PFSK-1 (cell line): ENCODE results near the gene RAB6A.
A peak's percentile ranks its signal among the peaks of the same experiment; 100 is the strongest.

Experiments
- FOXP2 ChIP-seq: optimal IDR thresholded peaks from 2 replicates; pipeline ENCODE3; 2011; ENCODE audit warnings: borderline replicate concordance, control low read depth, inconsistent platforms; ENCODE audit not compliant: insufficient read depth; ENCODE audit errors: extremely low read length, extremely low read depth
- POLR2AphosphoS5 ChIP-seq: IDR thresholded peaks from 2 replicates; pipeline ENCODE4 v1.6.1; 2012; ENCODE audit warnings: low read depth, mild to moderate bottlenecking, control low read depth, low read length, moderate library complexity
- SIN3A ChIP-seq: IDR thresholded peaks from 2 replicates; pipeline ENCODE4 v1.6.1; 2012; ENCODE audit warnings: mild to moderate bottlenecking, low read length, moderate library complexity, borderline replicate concordance; ENCODE audit not compliant: insufficient read depth
- TAF1 ChIP-seq: IDR thresholded peaks from 2 replicates; pipeline ENCODE4 v1.6.1; 2012; ENCODE audit warnings: low read length, control low read depth, borderline replicate concordance; ENCODE audit not compliant: insufficient read depth
- TF ChIP-seq, protein P1 (sequence below), 2 experiments: IDR thresholded peaks; 2 replicates each; pipeline versions ENCODE4 v1.6.1 to v1.8.0; 2011 to 2012; ENCODE audit warnings: low read depth in 2 of 2, low read length in 2 of 2, control low read depth in 1 of 2, inconsistent platforms in 1 of 2, mild to moderate bottlenecking in 1 of 2, moderate library complexity in 1 of 2; ENCODE audit not compliant: insufficient read depth in 1 of 2

RAB6A gene

DNA sequence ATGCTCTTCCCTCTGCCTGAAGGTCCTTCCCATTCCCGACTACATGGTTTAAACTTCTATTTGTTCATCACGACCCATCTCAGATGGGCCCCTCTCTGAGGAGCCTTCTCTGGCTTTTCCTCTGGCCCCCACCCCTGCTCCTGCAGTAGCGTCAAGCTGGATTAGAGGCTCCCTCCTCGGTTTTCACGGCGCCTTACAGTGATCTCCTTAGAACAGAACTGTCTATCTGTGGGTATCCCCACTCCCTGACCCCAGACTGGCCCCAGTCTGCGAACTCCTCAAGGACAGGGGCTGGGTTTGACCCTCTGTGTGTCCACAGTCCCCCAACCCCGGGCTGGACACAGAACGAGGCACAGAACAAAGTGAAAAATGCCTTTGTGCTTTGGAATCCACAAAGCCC is 111.7 kb downstream of the RAB6A start:
- TF ChIP-seq FOXP2 (no peak), SIN3A (no peak), TAF1 (no peak)
- TF ChIP-seq, protein P1, sequence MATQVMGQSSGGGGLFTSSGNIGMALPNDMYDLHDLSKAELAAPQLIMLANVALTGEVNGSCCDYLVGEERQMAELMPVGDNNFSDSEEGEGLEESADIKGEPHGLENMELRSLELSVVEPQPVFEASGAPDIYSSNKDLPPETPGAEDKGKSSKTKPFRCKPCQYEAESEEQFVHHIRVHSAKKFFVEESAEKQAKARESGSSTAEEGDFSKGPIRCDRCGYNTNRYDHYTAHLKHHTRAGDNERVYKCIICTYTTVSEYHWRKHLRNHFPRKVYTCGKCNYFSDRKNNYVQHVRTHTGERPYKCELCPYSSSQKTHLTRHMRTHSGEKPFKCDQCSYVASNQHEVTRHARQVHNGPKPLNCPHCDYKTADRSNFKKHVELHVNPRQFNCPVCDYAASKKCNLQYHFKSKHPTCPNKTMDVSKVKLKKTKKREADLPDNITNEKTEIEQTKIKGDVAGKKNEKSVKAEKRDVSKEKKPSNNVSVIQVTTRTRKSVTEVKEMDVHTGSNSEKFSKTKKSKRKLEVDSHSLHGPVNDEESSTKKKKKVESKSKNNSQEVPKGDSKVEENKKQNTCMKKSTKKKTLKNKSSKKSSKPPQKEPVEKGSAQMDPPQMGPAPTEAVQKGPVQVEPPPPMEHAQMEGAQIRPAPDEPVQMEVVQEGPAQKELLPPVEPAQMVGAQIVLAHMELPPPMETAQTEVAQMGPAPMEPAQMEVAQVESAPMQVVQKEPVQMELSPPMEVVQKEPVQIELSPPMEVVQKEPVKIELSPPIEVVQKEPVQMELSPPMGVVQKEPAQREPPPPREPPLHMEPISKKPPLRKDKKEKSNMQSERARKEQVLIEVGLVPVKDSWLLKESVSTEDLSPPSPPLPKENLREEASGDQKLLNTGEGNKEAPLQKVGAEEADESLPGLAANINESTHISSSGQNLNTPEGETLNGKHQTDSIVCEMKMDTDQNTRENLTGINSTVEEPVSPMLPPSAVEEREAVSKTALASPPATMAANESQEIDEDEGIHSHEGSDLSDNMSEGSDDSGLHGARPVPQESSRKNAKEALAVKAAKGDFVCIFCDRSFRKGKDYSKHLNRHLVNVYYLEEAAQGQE (IDR thresholded peaks at IDR 0.05; ENCODE audit: insufficient read depth in 1 of 2, low read depth in 2 of 2, low read length in 2 of 2): no peak

DNA sequence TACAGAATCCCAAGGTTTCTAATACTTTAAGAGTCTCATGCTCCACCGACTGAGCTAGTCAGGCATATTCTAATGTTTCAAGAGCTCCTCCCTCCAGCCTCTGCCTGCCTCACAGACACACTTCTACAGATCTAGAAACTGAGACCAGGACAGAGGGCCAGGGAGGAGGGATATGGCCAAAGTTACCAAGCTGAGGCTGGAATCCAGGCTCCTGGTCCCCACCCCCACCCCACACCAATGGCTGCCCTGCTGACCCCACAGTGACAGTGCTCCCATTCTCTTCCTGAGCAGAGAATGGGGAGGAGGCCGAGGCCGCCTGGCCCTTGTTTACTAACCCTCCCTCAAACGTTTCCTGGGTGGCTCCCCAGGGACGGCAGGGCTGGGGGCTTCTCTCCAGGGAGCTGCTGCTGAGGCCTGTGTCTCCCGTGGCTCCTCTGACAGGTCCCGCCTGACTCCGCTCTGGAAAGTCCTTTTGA is 112.3 kb downstream of the RAB6A start:
- TF ChIP-seq TAF1 (no peak), POLR2AphosphoS5 (no peak), SIN3A (no peak), FOXP2 (no peak)
- TF ChIP-seq, protein P1 (IDR thresholded peaks at IDR 0.05; ENCODE audit: insufficient read depth in 1 of 2, low read depth in 2 of 2, low read length in 2 of 2): no peak

DNA sequence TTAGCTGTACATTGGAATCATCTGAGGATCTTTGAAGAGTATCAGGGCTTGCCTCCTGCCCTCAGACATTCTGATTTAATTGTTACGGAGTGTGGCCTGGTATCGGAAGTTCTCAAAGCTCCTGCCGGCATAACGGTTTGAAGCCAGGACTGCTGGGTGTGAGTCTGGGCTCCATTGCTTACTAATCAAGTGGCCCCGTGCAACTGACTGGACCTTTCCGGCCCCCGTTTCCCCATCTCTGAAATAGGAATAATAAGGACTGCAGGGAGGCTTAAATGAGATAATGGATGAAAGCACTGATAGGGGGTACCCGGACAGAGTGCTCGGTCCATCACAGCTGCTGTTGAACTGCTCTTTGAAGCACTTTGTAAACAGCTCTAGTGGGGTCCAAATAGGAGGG is 112.8 kb downstream of the RAB6A start:
- TF ChIP-seq POLR2AphosphoS5 (no peak), FOXP2 (no peak), SIN3A (no peak), TAF1 (no peak)
- TF ChIP-seq, protein P1 (IDR thresholded peaks at IDR 0.05; ENCODE audit: insufficient read depth in 1 of 2, low read depth in 2 of 2, low read length in 2 of 2): no peak

DNA sequence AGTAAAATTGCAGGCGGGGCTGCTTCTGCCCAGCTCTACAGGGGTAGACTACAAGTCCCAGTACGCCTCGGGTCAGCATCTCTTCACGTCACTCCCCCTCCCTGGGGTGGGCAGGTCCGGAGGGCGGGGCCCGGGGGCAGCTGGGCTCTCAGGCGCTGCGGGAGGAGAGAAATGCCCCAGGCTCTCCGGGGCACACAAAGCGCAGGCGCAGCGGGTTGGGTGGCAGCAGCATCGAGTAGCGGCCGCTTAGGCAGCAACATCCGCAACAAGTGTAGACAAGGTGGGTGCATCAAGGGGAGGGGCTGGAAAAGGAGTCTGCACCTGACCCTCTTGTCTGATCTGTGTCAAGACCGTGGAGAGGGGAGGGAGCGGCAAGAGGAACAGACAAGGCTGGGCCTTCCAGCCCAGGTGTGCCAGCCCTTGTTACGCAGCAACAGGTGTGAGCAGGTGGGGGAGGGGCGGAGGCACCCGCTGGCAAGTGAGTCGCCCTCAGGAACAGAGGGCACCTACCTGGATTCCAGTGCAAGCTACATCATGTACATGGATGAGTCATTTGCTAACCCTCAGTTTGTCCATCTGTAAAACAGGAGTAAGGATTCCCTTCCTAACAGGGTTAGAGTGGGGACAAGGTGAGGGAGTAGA is 113.3 kb downstream of the RAB6A start:
- TF ChIP-seq, protein P1 (IDR thresholded peaks at IDR 0.05; ENCODE audit: insufficient read depth in 1 of 2, low read depth in 2 of 2, low read length in 2 of 2): no peak
- peak; percentile 48 for TF ChIP-seq FOXP2
